Measurements from ENCODE around the gene C2orf15.

GRCh38 chr2:99153921-99154604 is 12.6 kb downstream of the C2orf15 start:
- TF ChIP-seq CTCF (IDR thresholded peaks at IDR 0.05; ENCODE audit: poor library complexity) (no peak), EZH2 (IDR thresholded peaks at IDR 0.05; ENCODE audit: borderline replicate concordance) (no peak), EZH2phosphoT487 (IDR thresholded peaks at IDR 0.05; ENCODE audit: low read depth, severe bottlenecking, unreplicated experiment) (no peak)

All from hepatocyte (in vitro differentiated cells).